SK-N-SH treated with all-trans-retinoic acid at 6 μM for 48 hours (cell line): Measurements from ENCODE around the gene DPYSL4.

Source experiments
- ATAC-seq: fragments of 200-7000 bp; cut with Tn5 transposase; 3 replicates; pipeline ENCODE4 v1.9.1; 2020; ENCODE audit warnings: mild to moderate bottlenecking, moderate library complexity
- ARNTL ChIP-seq: fragments of 450-650 bp; formaldehyde crosslinking; IDR thresholded peaks from 2 replicates; pipeline ENCODE4 v1.5.0; 2020; ENCODE audit warnings: low read depth, mild to moderate bottlenecking, moderate library complexity, borderline replicate concordance
- BACH2 ChIP-seq: fragments of 250-450 bp; sonication (Bioruptor Pico); IDR thresholded peaks from 2 replicates; pipeline ENCODE4 v1.9.0; 2021; ENCODE audit warnings: mild to moderate bottlenecking, borderline replicate concordance
- CSRNP3 ChIP-seq: fragments of 250-450 bp; sonication (Bioruptor Pico); IDR thresholded peaks from 2 replicates; pipeline ENCODE4 v1.5.1; 2021; ENCODE audit warnings: mild to moderate bottlenecking, moderate library complexity
- ESRRG ChIP-seq: fragments of 250-450 bp; sonication (Bioruptor Pico); IDR thresholded peaks from 2 replicates; pipeline ENCODE4 v1.6.1; 2021; ENCODE audit warnings: mild to moderate bottlenecking
- ISL1 ChIP-seq: fragments of 250-450 bp; sonication (Bioruptor Pico); IDR thresholded peaks from 2 replicates; pipeline ENCODE4 v2.1.2; 2022; ENCODE audit warnings: mild to moderate bottlenecking, moderate library complexity
- OSR1 ChIP-seq: fragments of 250-450 bp; sonication (Bioruptor Pico); IDR thresholded peaks from 2 replicates; pipeline ENCODE4 v1.8.0; 2022; ENCODE audit warnings: moderate library complexity, mild to moderate bottlenecking, inconsistent platforms
- PATZ1 ChIP-seq: fragments of 250-450 bp; sonication (Bioruptor Pico); IDR thresholded peaks from 2 replicates; pipeline ENCODE4 v1.8.0; 2020; ENCODE audit warnings: mild to moderate bottlenecking, moderate library complexity, borderline replicate concordance
- POU6F1 ChIP-seq: fragments of 250-450 bp; sonication (Bioruptor Pico); IDR thresholded peaks from 2 replicates; pipeline ENCODE4 v1.8.0; 2021; ENCODE audit warnings: low read depth, mild to moderate bottlenecking, moderate library complexity, borderline replicate concordance
- PPARA ChIP-seq: fragments of 250-450 bp; sonication (Bioruptor Pico); IDR thresholded peaks from 2 replicates; pipeline ENCODE4 v1.5.0; 2020; ENCODE audit warnings: mild to moderate bottlenecking, borderline replicate concordance
- TCF4 ChIP-seq: fragments of 250-450 bp; sonication (Bioruptor Pico); IDR thresholded peaks from 2 replicates; pipeline ENCODE4 v1.8.0; 2021; ENCODE audit warnings: mild to moderate bottlenecking, moderate library complexity, borderline replicate concordance
- TOX ChIP-seq: fragments of 250-450 bp; sonication (Bioruptor Pico); IDR thresholded peaks from 2 replicates; pipeline ENCODE4 v1.8.0; 2021; ENCODE audit warnings: mild to moderate bottlenecking, moderate library complexity, borderline replicate concordance
- TSHZ2 ChIP-seq: fragments of 250-450 bp; sonication (Bioruptor Pico); IDR thresholded peaks from 2 replicates; pipeline ENCODE4 v1.5.0; 2020; ENCODE audit warnings: mild to moderate bottlenecking, moderate library complexity
- ZC3H10 ChIP-seq: fragments of 250-450 bp; sonication (Bioruptor Pico); IDR thresholded peaks from 2 replicates; pipeline ENCODE4 v1.5.1; 2021; ENCODE audit warnings: mild to moderate bottlenecking, moderate library complexity
- ZFP30 ChIP-seq: fragments of 450-650 bp; formaldehyde crosslinking; IDR thresholded peaks from 2 replicates; pipeline ENCODE4 v1.5.0; 2022; ENCODE audit warnings: mild to moderate bottlenecking, moderate library complexity

Gene DPYSL4

GRCh38 chr10:132203256-132204077, 16.7 kb downstream of the DPYSL4 start:
- ATAC-seq: no peak
- TF ChIP-seq TSHZ2 (CRISPR knock-in tag) (no peak), ARNTL (CRISPR knock-in tag) (no peak), ESRRG (no peak), OSR1 (CRISPR knock-in tag) (no peak)

GRCh38 chr10:132204078-132204780, 17.5 kb downstream of the DPYSL4 start:
- ATAC-seq: no peak
- TF ChIP-seq PPARA (CRISPR knock-in tag) (no peak), BACH2 (CRISPR knock-in tag) (no peak), ISL1 (CRISPR knock-in tag) (no peak), ARNTL (CRISPR knock-in tag) (no peak), TCF4 (CRISPR knock-in tag) (no peak), ZFP30 (no peak), OSR1 (CRISPR knock-in tag) (no peak)

- no peak for ATAC-seq
- TF ChIP-seq ZC3H10 (CRISPR knock-in tag) (no peak), POU6F1 (CRISPR knock-in tag) (no peak), PATZ1 (no peak), ESRRG (no peak), TSHZ2 (CRISPR knock-in tag) (no peak), ZFP30 (no peak), CSRNP3 (CRISPR knock-in tag) (no peak), BACH2 (CRISPR knock-in tag) (no peak), TOX (CRISPR knock-in tag) (no peak)
Observed at GRCh38 chr10:132204781-132205473, 18.2 kb downstream of the DPYSL4 start.
